Fibroblast of mammary gland (primary cell): ENCODE results near the gene SPRR3.

Experiments used
- DNase-seq: peaks from one replicate; pipeline ENCODE4 v3.0.0-alpha.2; 2010; ENCODE audit warnings: low read depth
- H3K4me3 ChIP-seq: 2 replicates; pipeline ENCODE4 v1.5.1; 2011; ENCODE audit warnings: low read depth, mild to moderate bottlenecking, low read length, moderate library complexity; ENCODE audit not compliant: control insufficient read depth
- TF ChIP-seq, protein P1 (sequence below): conservative IDR thresholded peaks from 2 replicates; pipeline ENCODE4 v1.5.1; 2011; ENCODE audit warnings: low read depth, low read length, inconsistent platforms; ENCODE audit not compliant: control insufficient read depth, insufficient read depth

SPRR3 gene

GRCh38 chr1:152968248-152968647 is 33.3 kb upstream of the SPRR3 start:
- no peak overlapping the region for H3K4me3 ChIP-seq
- no peak for DNase-seq
- TF ChIP-seq, protein P1, sequence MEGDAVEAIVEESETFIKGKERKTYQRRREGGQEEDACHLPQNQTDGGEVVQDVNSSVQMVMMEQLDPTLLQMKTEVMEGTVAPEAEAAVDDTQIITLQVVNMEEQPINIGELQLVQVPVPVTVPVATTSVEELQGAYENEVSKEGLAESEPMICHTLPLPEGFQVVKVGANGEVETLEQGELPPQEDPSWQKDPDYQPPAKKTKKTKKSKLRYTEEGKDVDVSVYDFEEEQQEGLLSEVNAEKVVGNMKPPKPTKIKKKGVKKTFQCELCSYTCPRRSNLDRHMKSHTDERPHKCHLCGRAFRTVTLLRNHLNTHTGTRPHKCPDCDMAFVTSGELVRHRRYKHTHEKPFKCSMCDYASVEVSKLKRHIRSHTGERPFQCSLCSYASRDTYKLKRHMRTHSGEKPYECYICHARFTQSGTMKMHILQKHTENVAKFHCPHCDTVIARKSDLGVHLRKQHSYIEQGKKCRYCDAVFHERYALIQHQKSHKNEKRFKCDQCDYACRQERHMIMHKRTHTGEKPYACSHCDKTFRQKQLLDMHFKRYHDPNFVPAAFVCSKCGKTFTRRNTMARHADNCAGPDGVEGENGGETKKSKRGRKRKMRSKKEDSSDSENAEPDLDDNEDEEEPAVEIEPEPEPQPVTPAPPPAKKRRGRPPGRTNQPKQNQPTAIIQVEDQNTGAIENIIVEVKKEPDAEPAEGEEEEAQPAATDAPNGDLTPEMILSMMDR: no peak

DNA sequence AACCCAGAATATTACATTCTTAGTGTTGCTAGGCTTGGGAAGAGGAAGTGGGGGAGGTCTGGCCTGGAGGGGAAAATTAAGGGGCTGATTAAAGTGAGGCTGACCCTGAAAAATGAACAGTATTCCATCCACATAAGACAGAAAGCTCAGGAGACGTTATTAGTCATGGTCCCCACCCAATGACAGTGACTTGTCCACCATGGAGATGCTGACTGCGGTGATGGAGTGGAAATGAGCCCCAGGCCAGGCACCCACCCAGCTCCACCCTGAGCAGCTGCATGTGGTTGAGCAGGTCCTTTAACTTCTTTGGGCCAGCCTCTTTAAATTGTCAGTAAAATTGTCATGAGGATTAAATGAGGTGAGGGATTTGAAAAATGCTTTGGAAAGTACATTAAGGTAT is 32.5 kb upstream of the SPRR3 start:
- TF ChIP-seq, protein P1: no peak
- H3K4me3 ChIP-seq: no peak overlapping the region
- DNase-seq: no peak

- no peak for DNase-seq
- TF ChIP-seq, protein P1: no peak
- H3K4me3 ChIP-seq: no peak within 1 kb of the TSS
Measured at GRCh38 chr1:152970495-152970894, 31.1 kb upstream of the SPRR3 start, which contains the start of gene SPRR4. TSS of gene SPRR4 (plus strand) at chr1:152970648. CDS start at chr1:152971891, 1,243 bp downstream.

DNA sequence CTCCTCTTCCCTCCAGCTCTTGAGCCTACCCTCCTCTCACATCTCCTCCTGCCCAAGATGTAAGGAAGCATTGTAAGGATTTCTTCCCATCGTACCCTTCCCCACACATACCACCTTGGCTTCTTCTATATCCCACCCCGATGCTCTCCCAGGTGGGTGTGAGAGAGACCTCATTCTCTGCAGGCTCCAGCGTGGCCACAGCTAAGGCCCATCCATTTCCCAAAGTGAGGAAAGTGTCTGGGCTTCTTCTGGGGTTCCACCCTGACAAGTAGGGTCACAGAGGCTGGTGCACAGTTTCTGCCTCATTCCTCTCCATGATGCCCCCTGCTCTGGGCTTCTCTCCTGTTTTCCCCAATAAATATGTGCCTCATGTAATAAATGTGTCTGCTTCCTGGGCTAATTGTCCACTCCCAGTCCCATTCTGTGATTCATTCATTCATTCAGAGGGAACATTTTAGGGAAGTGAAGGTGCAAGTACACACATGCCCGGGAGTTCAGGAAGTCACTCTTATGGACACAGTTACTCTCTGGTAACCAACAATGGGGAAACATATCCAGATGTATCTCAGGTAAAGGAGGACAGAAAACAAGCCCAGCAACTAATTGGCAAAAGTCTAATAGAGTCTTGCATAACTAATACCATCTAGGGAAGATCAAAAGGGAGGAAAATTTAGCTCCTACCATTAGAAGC is 29.2 kb upstream of the SPRR3 start:
- no peak overlapping the region for H3K4me3 ChIP-seq
- TF ChIP-seq, protein P1: no peak
- DNase-seq: no peak

- TF ChIP-seq, protein P1: no peak
- DNase-seq: no peak
- no peak overlapping the region for H3K4me3 ChIP-seq
Measured at GRCh38 chr1:152976688-152977087, 24.9 kb upstream of the SPRR3 start.

GRCh38 chr1:152977614-152978013 is 23.9 kb upstream of the SPRR3 start:
- DNase-seq: no peak
- no peak overlapping the region for H3K4me3 ChIP-seq
- TF ChIP-seq, protein P1: no peak
